ENCODE data around the gene PGAP6. TPM values are rescaled to one million over a fixed set of nuclear protein-coding genes. Genes with fewer than 3 reads are reported as not detected.

The PGAP6 gene
- total and polyA plus RNA-seq, 9 of the 15 experiments (the other 6 are each of a cell fraction or from before 2014, with no cell fraction given), result 0.45 to 50.2 (median 39.3) TPM

DNA sequence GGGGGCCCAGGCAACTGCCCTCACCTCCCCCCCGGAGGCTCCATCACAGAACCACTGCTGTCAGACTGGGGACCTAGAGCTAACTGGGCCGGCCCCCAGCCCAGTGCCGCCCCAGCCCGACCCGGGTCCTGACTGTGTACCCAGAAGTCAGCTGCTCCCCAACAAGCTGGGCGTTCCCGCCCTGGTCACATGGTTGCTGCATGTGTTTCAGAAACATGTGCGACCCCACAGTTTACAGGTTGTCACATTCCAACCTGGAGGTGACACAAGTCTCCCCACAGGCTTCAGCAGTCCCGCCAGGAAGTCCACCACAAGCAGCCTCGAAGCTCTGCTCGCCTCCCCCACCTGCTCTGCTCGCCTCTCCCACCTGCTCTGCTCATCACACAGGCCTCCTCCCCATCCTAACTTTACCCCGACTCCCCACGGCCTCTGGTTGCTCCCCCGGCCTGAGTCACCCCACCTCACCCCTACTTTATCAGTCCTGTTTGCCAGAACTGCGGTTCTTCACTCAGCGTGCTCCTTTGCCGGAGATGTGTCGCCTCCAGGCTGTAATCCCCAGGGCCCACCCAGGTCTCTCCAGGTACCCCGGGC, 12.4 kb downstream of the PGAP6 start (continued):
- TF ChIP-seq SIX5 (IDR thresholded peaks at IDR 0.05; ENCODE audit: borderline replicate concordance in 1 of 2, insufficient read depth in 1 of 2, low read depth in 1 of 2, low read length in 2 of 2) (no peak), YY1 (IDR thresholded peaks at IDR 0.05; ENCODE audit: borderline replicate concordance in 1 of 3, control insufficient read depth in 1 of 3, extremely low read depth in 1 of 3, insufficient read depth in 3 of 3, insufficient read length in 1 of 3, insufficient replicate concordance in 2 of 3, low read depth in 1 of 3, low read length in 2 of 3) (no peak), NCOR1 (IDR thresholded peaks at IDR 0.05) (no peak), CC2D1A (IDR thresholded peaks at IDR 0.05) (no peak), TEAD1 (CRISPR knock-in tag; IDR thresholded peaks at IDR 0.05) (peak in 1 of 2 experiments; percentile 56; a peak in 1 of 4 replicates), JUND (IDR thresholded peaks at IDR 0.05; ENCODE audit: borderline replicate concordance, low read depth, low read length) (peak; percentile 44), JUND (tag; IDR thresholded peaks at IDR 0.05; ENCODE audit: borderline replicate concordance, low read depth, low read length) (no peak; the same call in 2 of the 3 replicates), RCOR1 (IDR thresholded peaks at IDR 0.05; ENCODE audit: borderline replicate concordance in 1 of 2, low read depth in 2 of 2, low read length in 2 of 2) (no peak), ZNF445 (CRISPR knock-in tag; IDR thresholded peaks at IDR 0.05; ENCODE audit: low read depth) (no peak), GATAD2B (IDR thresholded peaks at IDR 0.05; ENCODE audit: borderline replicate concordance) (no peak), RB1 (IDR thresholded peaks at IDR 0.05; ENCODE audit: low read depth) (no peak), ZNF124 (CRISPR knock-in tag; IDR thresholded peaks at IDR 0.05) (no peak), ZKSCAN3 (CRISPR knock-in tag; IDR thresholded peaks at IDR 0.05) (no peak), E4F1 (CRISPR knock-in tag; IDR thresholded peaks at IDR 0.05; ENCODE audit: borderline replicate concordance) (no peak)
- TF ChIP-seq, protein P1, sequence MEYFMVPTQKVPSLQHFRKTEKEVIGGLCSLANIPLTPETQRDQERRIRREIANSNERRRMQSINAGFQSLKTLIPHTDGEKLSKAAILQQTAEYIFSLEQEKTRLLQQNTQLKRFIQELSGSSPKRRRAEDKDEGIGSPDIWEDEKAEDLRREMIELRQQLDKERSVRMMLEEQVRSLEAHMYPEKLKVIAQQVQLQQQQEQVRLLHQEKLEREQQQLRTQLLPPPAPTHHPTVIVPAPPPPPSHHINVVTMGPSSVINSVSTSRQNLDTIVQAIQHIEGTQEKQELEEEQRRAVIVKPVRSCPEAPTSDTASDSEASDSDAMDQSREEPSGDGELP (CRISPR knock-in tag; IDR thresholded peaks at IDR 0.05; ENCODE audit: borderline replicate concordance), result peak; percentile 74
- TF ChIP-seq, protein P2, sequence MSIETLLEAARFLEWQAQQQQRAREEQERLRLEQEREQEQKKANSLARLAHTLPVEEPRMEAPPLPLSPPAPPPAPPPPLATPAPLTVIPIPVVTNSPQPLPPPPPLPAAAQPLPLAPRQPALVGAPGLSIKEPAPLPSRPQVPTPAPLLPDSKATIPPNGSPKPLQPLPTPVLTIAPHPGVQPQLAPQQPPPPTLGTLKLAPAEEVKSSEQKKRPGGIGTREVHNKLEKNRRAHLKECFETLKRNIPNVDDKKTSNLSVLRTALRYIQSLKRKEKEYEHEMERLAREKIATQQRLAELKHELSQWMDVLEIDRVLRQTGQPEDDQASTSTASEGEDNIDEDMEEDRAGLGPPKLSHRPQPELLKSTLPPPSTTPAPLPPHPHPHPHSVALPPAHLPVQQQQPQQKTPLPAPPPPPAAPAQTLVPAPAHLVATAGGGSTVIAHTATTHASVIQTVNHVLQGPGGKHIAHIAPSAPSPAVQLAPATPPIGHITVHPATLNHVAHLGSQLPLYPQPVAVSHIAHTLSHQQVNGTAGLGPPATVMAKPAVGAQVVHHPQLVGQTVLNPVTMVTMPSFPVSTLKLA (conservative IDR thresholded peaks at IDR 0.05), result peak; percentile 47 to 75; a peak in 2 of 4 replicates
- TF ChIP-seq, protein P3, sequence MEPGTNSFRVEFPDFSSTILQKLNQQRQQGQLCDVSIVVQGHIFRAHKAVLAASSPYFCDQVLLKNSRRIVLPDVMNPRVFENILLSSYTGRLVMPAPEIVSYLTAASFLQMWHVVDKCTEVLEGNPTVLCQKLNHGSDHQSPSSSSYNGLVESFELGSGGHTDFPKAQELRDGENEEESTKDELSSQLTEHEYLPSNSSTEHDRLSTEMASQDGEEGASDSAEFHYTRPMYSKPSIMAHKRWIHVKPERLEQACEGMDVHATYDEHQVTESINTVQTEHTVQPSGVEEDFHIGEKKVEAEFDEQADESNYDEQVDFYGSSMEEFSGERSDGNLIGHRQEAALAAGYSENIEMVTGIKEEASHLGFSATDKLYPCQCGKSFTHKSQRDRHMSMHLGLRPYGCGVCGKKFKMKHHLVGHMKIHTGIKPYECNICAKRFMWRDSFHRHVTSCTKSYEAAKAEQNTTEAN (CRISPR knock-in tag; IDR thresholded peaks at IDR 0.05), result peak; percentile 8; the same call in 1 of the 2 replicates
- TF ChIP-seq, protein P4, sequence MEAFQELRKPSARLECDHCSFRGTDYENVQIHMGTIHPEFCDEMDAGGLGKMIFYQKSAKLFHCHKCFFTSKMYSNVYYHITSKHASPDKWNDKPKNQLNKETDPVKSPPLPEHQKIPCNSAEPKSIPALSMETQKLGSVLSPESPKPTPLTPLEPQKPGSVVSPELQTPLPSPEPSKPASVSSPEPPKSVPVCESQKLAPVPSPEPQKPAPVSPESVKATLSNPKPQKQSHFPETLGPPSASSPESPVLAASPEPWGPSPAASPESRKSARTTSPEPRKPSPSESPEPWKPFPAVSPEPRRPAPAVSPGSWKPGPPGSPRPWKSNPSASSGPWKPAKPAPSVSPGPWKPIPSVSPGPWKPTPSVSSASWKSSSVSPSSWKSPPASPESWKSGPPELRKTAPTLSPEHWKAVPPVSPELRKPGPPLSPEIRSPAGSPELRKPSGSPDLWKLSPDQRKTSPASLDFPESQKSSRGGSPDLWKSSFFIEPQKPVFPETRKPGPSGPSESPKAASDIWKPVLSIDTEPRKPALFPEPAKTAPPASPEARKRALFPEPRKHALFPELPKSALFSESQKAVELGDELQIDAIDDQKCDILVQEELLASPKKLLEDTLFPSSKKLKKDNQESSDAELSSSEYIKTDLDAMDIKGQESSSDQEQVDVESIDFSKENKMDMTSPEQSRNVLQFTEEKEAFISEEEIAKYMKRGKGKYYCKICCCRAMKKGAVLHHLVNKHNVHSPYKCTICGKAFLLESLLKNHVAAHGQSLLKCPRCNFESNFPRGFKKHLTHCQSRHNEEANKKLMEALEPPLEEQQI (IDR thresholded peaks at IDR 0.05), result no peak

All from K562 (cell line).